Lower leg skin (tissue), 3 donors: ENCODE results near the gene WFIKKN2.

ENCODE experiments used
- CTCF ChIP-seq, 3 donors: fragments of 450-650 bp; IDR thresholded peaks; one replicate each; pipeline ENCODE4 v1.5.1; 2016; ENCODE audit warnings: antibody characterized with exemption in 3 of 3, mild to moderate bottlenecking in 3 of 3, moderate library complexity in 2 of 3
- POLR2A ChIP-seq, 2 donors: fragments of 450-650 bp; IDR thresholded peaks; one replicate each; pipeline ENCODE4 v1.6.1; 2016 to 2017; ENCODE audit warnings: antibody characterized with exemption in 2 of 2, mild to moderate bottlenecking in 1 of 2, moderate library complexity in 1 of 2

- TF ChIP-seq CTCF (IDR thresholded peaks at IDR 0.05) (no peak), POLR2A (IDR thresholded peaks at IDR 0.05) (no peak)
Observed at GRCh38 chr17:50861334-50861676, 25.9 kb downstream of the WFIKKN2 start.
